Kidney (tissue), 14 donors: Measurements from ENCODE around the gene ZNF362. TPM values are rescaled to one million over a fixed set of nuclear protein-coding genes. Genes with fewer than 3 reads are reported as not detected.
A peak's percentile ranks its signal among the peaks of the same experiment; 100 is the strongest.

Experiments
- DNase-seq, 5 donors: peaks; one replicate each; pipeline ENCODE4 v3.0.0-alpha.2; 2013 to 2020
- FAIRE-seq: peaks from 2 replicates; lab custom pipeline; 2012; peaks lifted over from hg19 to GRCh38; lab: Jason Lieb, UNC
- H3K27ac ChIP-seq, 2 donors: one replicate each; pipeline ENCODE4 v1.7.0; 2013; ENCODE audit warnings: low read depth in 2 of 2, low read length in 2 of 2, inconsistent platforms in 1 of 2
- H3K27me3 ChIP-seq: one replicate; pipeline ENCODE4 v1.7.1; 2013; ENCODE audit warnings: low read length, inconsistent platforms; ENCODE audit not compliant: control insufficient read depth, insufficient read depth
- H3K36me3 ChIP-seq, 3 donors: one replicate each; pipeline versions ENCODE4 v1.7.0 to v1.7.1; 2013; ENCODE audit warnings: low read length in 3 of 3, control low read depth in 1 of 3, inconsistent platforms in 1 of 3; ENCODE audit not compliant: insufficient read depth in 3 of 3, control insufficient read depth in 2 of 3
- H3K4me1 ChIP-seq, 3 donors: one replicate each; pipeline versions ENCODE4 v1.7.0 to v1.7.1; 2013; ENCODE audit warnings: low read length in 3 of 3, inconsistent platforms in 1 of 3, low read depth in 1 of 3; ENCODE audit not compliant: control insufficient read depth in 2 of 3, insufficient read depth in 2 of 3
- H3K4me3 ChIP-seq, 3 donors: one replicate each; pipeline versions ENCODE4 v1.7.0 to v1.8.1; 2013; ENCODE audit warnings: low read length in 3 of 3, control low read depth in 1 of 3, inconsistent platforms in 1 of 3
- H3K9ac ChIP-seq, 3 donors: one replicate each; pipeline versions ENCODE4 v1.7.0 to v1.7.1; 2013; ENCODE audit warnings: low read length in 3 of 3, control low read depth in 1 of 3, inconsistent platforms in 1 of 3
- H3K9me3 ChIP-seq, 3 donors: one replicate each; pipeline versions ENCODE4 v1.7.0 to v1.7.1; 2013; ENCODE audit warnings: low read length in 3 of 3, control low read depth in 1 of 3, inconsistent platforms in 1 of 3; ENCODE audit not compliant: control insufficient read depth in 2 of 3, insufficient read depth in 1 of 3
- CTCF ChIP-seq: IDR thresholded peaks from 3 replicates; pipeline ENCODE4 v1.5.1; 2012; ENCODE audit warnings: mild to moderate bottlenecking, moderate library complexity, borderline replicate concordance; ENCODE audit not compliant: insufficient read depth; ENCODE audit errors: extremely low read depth
- intact Hi-C: fragments of 100-400 bp; cut with DNase I; formaldehyde crosslinking; loops from one replicate; pipeline ENCODE4 v1.11.1; 2022
- polyA plus RNA-seq: library from polyadenylated mRNA; stranded (reverse); fragments of 350-450 nt; fragmentation: Illumina TruSeq; extraction: RNeasy Lipid Tissue Mini Kit (QIAGEN cat#74804); gene quantifications from one replicate; pipeline ENCODE4 v1.2.3, GENCODE V29; 2014; ENCODE audit warnings: low read depth, low replicate concordance; ENCODE audit not compliant: insufficient read depth
- total RNA-seq: library from RNA; stranded (reverse); fragmentation: NEBNext Ultra II Directional; extraction: Animal tissue kit (Norgen Biotek cat#: 25700); gene quantifications from one replicate; pipeline ENCODE4 v1.2.1, GENCODE V29; 2021
- donor health status: control.
- donor health status: control.
- donor health status: control.
- donor health status: control.
- donor health status: control.
- donor health status: DM: yes; HTN: yes; CAD: no.
- donor health status: Normal renal cell carcinoma (clear cell type).

Gene ZNF362
- total and polyA plus RNA-seq, 2 donors from 2014 or later = 17.4 to 36.9 TPM

- no peak overlapping the region for H3K4me3 ChIP-seq
- no peaks in the 10 kb centered on the region for H3K27me3 ChIP-seq
- H3K4me1 ChIP-seq = peaks cover 0 to 39% (median 38%) of the 10 kb centered on the region in 3 donors
- DNase-seq (no peak), FAIRE-seq (no peak)
- no peaks in the 10 kb centered on the region for H3K9me3 ChIP-seq
- H3K27ac ChIP-seq = no peak overlapping the region
- intact Hi-C loops = no loop called here
- no peak overlapping the region for H3K9ac ChIP-seq
- TF ChIP-seq CTCF = no peak
- peaks cover 32 to 78% (median 66%) of the 10 kb centered on the region in 3 donors for H3K36me3 ChIP-seq
Observed at GRCh38 chr1:33330361-33330890, 74.1 kb downstream of the ZNF362 start.

DNA sequence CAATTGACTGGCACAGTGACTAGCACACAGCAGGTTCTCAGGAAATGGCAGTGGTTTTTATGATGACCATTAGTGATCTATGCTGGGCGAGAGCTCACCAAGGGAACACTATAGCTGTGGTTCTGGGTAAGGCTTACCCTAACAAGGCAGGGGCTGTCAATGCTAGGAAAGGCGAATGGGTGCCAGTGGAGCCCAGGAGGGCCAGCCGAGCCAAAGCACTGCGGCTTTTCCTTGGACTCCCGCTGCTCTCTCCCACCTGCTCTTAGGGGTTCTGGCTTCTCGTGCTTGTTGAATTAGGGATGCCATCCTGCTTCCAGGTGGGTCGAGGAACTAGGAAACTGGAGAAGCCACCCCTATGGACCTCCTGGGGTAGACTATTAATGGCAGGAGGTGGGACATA, 74.6 kb downstream of the ZNF362 start:
- intact Hi-C loops = no loop called here
- no peak overlapping the region for H3K9ac ChIP-seq
- H3K4me3 ChIP-seq = no peak overlapping the region
- peaks cover 29 to 73% (median 61%) of the 10 kb centered on the region in 3 donors for H3K36me3 ChIP-seq
- FAIRE-seq = no peak
- no peak for TF ChIP-seq CTCF
- peaks cover 0 to 39% (median 38%) of the 10 kb centered on the region in 3 donors for H3K4me1 ChIP-seq
- no peak for DNase-seq
- no peak overlapping the region for H3K27ac ChIP-seq
- H3K27me3 ChIP-seq = no peaks in the 10 kb centered on the region
- no peaks in the 10 kb centered on the region for H3K9me3 ChIP-seq

DNA sequence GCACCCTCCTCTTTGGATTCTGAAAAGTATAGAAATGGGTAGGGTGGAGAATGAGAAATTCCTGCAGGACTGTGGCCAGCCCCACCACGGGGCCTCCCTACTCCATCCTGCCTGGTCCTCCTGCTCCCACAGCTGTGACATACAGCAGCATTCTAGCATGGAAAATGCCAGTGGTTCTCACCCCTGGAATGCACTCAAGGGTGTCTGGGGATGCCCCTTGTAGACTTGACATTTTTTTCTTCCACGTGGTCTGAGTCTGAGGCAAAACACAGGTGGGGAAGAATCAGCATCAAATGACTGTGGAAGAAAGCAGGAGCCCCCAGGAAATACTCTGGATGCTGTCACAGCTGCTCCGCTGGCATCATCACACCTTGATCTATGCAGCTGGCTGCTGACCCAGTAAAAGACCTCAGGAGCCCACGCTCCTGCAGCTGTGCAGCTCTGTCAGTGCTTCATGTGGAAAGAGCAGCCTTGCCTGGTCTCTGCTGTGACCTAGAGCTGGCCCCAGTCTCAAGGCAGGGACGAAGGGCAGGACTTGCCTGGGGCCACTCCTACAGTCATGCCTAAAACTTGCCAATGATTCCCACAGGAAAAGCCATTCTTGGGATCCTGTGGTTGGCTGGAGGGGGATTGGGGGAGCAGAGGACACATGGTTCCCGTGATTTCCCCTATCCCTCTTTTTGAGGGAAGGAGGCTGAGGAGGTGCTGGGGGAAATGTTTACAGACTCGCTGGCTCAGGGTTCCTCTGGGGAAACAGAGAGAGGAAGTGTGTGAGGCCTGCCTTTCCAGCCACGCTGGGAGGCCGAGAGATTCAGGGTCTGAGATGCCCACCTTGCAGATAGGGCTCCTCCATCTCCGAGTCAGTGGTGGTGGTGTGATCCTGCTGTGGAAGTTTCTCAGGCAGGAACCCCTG, 75.4 kb downstream of the ZNF362 start:
- Histone ChIP-seq H3K4me1 (peaks cover 0 to 41% (median 39%) of the 10 kb centered on the region in 3 donors), H3K27ac (peak overlapping the region in 1 of 2 donors; percentile 38), H3K4me3 (no peak overlapping the region), H3K27me3 (no peaks in the 10 kb centered on the region), H3K9ac (no peak overlapping the region), H3K36me3 (peaks cover 29 to 65% (median 60%) of the 10 kb centered on the region in 3 donors), H3K9me3 (no peaks in the 10 kb centered on the region)
- no peak for TF ChIP-seq CTCF
- FAIRE-seq (no peak), DNase-seq (peak in 1 of 5 donors; percentile 71)
- intact Hi-C loops = no loop called here
